Stimulated activated CD8-positive, alpha-beta memory T cell treated with anti-CD3 and anti-CD28 coated beads, Interleukin-12 subunit alpha, Interleukin-12 subunit beta, amount 100 ng/mL, for 4 hours (primary cell): ENCODE data around the gene RILPL1.
"Not testable (repeated sequence)": the region's sequence is repeated elsewhere in the genome, so short reads cannot be mapped to it uniquely, and the experiment has no call there.

Experiments used
- DNase-seq: peaks from one replicate; pipeline ENCODE4 v3.0.0-alpha.2; 2020; ENCODE audit warnings: low read depth

Gene RILPL1

GRCh38 chr12:123465084-123465483 is 68.4 kb downstream of the RILPL1 start:
- DNase-seq: no peak

DNA sequence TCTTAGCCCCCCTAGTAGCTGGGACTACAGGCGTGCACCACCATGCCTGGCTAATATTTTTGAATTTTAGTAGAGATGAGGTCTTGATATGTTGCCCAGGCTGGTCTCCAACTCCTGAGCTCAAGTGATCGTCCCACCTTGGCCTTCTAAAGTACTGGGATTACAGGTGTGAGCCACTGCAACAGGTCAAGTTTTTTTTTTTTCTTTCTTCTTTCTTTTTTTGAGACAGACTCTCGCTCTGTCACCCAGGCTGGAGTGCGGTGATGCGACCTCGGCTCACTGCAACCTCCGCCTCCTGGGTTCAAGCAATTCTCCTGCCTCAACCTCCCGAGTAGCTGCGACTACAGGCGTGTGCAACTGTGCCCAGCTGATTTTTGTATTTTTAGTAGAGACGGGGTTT is 70.3 kb downstream of the RILPL1 start:
- DNase-seq: not testable (repeated sequence)

GRCh38 chr12:123457980-123458779 is 75.3 kb downstream of the RILPL1 start, which contains the start of gene SNRNP35:
Gene SNRNP35 (plus strand): TSS chr12:123458139. CDS start chr12:123465541, 7,402 bp downstream.
- peak; percentile 74 for DNase-seq

GRCh38 chr12:123453165-123453564 is 80.4 kb downstream of the RILPL1 start:
- no peak for DNase-seq

DNA sequence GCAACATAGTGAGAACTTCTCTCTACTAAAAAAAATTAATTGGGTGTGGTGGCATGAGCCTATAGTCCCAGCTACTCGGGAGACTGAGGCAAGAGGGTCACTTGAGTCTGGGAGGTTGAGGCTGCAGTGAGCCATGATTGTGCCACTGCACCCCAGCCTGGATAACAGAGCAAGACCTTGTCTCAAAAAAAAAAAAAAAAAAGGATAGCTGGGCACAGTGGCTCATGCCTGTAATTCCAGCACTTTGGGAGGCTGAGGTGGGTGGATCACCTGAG is 81.3 kb downstream of the RILPL1 start:
- not testable (repeated sequence) for DNase-seq

- DNase-seq: no peak
These were observed 82.9 kb downstream of the RILPL1 start for GRCh38 chr12:123450636-123451035.

GRCh38 chr12:123449856-123450255 is 83.7 kb downstream of the RILPL1 start:
- no peak for DNase-seq

DNA sequence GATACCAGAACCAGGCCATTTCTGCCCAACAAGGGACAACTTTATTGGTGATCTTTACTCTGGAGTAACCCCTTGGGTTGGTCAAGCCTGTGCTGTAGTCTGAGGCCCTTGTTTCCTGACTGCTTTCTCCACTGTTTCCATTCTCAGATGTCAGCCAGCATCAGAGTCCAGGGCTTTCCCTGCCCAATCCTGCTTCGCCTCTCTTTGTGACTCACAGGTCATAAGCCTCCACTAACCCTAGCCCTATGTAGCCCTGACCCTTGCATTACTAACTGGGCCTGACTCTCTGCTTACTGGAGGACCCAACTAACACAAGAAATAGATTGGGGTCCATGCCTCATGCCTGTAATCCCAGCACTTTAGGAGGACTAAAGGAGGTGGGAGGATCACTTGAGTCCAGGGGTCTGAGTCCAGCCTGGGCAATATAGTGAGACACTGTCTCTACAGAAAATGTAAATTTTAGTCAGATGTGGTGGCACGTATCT is 84.2 kb downstream of the RILPL1 start:
- no peak for DNase-seq

DNA sequence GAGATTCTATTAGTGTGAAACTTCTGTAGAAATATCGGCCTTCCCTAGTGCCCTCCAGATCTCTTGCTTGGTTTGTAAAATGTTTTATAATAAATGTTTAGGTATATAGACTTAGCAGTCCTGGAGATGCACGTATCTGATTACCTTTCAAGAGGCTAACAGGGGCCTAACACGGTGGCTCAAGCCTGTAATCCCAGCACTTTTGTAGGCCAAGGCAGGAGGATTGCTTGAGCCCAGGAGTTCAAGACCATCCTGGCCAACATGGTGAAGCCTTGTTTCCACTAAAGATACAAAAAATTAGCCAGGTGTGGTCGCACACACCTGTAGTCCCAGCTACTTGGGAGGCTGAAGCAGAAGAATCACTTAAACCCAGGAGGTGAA is 87.2 kb downstream of the RILPL1 start:
- DNase-seq: no peak

DNA sequence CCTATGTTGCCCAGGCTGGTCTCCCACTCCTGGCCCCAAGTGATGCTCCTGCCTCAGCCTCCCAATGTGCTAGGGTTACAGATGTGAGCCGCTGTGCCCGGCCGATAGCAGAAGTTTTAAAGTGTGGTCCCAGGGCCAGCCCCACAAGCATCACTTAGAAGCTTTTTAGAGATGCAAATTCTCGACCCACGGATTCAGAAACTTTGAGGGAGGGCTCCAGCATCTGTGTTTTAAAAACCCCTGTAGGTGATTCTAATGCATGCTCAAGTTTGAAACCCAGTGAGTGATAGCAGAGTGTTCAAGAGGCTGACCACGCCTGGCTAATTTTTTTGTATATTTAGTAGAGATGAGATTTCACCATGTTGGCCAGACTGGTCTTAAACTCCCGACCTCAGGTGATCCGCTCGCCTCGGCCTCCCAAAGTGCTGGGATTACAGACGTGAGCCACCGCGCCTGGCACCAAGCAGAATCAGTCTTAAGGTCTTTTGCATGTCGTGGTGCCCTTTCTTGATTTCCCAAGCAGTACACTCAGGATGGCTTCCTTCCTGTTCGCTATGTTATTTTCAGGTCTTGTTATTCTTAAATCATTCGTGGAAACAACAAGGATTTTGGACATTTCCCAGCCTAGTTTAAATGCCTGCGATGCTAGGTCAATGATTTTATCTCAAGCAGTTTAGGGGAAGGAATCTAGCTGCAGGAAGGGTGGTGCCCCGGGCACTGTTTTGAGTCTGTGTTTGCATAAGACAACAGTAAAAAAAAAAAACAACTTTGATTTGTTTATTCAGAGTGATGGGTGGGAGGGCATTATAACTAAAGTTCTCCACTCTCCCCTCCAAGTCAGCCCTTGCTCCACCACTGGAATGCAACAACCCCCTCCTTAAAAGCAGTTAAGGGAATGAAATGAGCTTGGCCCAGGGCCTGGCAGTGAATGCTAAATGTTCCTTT is 87.9 kb downstream of the RILPL1 start:
- no peak for DNase-seq

DNA sequence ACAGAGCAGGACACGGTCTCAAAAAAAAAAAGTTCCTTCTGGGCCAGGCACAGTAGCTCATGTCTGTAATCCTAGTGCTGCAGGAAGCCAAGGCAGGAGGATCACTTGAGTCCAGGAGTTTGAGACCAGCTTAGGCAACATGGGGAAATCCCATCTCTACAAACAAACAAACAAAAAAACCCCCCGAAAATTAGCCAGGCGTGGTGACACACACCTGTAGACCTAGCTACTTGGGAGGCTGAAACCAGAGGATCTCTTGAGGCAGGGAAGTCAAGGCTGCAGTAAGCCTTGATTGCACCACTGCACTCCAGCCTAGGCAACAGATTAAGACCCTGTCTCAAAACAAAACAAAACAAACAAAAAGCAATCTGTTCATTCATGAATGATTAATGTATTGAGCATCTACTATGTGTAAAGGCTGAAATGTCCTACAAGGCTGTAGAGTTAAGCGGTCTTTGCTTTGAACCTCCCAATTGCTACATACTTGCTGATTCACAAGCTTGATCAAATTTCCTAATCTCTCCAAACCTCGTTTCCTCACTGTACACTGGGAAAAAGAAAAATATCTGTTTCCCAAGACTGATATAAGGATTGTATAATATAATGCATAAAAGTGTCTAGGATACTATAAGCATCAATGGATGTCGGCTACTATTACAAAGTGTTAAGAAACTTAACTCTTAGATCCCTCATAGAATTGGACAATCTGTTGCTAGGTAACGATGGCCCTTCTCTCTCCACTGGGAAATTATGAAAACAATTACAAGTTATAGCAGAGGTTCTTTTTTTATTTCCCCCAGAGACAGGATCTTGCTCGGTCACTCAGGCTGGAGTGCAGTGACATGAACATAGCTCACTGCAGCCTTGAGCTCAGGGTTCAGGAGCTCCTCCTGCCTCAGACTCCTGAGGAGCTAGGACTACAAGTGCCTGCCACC is 89.2 kb downstream of the RILPL1 start:
- DNase-seq: no peak

DNA sequence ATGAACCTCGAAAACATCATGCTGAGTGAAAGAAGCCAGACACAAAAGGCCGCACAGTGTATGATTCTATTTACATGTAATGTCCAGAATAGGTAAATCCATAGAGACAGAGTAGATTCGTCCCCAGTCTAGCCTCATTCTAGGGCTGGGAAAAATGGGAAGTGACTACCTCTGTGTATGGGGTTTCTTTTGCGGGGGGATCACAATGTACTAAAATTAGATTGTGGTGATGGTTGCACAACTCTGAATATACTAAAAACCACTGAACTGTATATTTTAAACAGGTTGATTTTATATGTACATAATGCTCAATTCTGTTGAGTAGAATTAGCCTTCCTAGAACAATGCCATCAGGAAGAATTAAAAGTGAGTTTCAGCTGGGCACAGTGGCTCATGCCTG is 90.7 kb downstream of the RILPL1 start:
- DNase-seq: no peak

DNA sequence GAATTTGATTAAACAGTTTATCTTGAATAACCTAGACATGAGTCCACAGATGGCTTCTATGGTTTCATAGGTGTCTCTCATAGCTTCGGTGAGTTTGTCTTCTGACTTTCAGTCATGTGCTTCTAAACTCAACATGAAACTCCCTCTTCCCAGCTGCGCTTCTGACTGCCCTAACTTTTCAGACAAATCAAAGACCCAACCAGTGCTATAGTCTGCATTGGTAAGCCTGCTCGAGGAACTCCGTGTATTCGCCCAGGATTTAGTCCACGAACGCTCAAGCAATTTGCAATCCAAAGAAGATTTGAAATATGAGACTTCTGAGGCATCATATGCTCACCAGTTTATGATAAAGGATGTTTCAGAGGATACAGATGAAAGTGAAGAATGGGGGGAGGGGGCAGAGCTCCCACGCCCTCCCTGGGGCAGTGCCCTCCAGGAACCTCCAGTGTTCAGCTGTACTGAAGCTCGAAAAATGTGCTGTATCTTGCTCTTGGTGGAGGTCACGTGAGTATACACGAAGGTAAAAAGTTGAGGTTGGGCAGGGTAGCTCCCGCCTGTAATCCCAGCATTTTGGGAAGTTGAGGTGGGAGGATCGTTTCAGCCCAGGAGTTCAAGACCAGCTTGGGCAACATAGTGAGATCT is 91.9 kb downstream of the RILPL1 start:
- DNase-seq: no peak

GRCh38 chr12:123436017-123436964 is 97.2 kb downstream of the RILPL1 start, which contains the start of gene RILPL2:
Gene RILPL2 (minus strand): TSS chr12:123436684. CDS start chr12:123436420, 264 bp downstream.
- DNase-seq: peak; percentile 81

DNA sequence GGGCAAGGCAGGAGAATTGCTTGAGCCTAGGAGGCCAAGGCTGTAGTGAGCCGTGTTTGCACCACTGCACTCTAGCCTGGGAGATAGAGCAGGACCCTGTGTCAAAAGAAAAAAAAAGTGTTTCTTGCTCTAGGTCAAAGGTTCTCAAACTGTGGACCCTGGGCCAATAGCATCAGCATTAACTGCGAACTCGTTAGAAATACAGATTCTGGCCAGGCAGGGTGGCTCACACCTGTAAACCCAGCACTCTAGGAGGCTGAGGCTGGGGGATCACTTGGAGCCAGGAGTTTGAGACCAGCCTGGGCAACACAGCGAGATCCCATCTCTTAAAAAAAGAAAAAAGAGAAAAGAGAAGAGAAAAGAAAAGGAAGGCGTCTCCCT is 97.9 kb downstream of the RILPL1 start:
- no peak for DNase-seq

GRCh38 chr12:123433615-123434014 is 99.9 kb downstream of the RILPL1 start:
- DNase-seq: no peak

- DNase-seq: peak; percentile 8
These were observed 101.3 kb downstream of the RILPL1 start for GRCh38 chr12:123431951-123432817.

GRCh38 chr12:123429101-123429500 is 104.4 kb downstream of the RILPL1 start:
- DNase-seq: not testable (repeated sequence)

DNA sequence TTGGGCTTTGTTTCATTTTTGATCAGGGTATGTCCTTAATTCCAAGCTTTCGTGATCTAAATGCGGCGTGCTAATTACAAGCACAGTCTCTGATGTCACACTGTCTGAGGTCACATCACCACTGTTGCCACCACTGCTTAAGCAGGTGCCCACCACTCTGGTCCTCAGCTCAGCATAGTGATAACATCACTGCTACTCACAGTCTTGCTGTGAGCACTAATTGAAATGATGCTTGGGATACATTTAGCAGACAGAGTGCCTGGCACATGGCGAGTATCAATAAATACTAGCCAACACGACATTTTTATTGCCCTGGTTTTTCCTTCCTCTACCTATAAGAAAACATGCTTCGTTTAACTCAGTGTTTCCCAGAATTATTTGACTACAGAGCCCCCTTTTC is 104.9 kb downstream of the RILPL1 start:
- DNase-seq: no peak
